Breast epithelium (tissue), 3 donors: ENCODE data around the gene KLC1.

Source experiments
- POLR2A ChIP-seq: fragments of 450-650 bp; IDR thresholded peaks from one replicate; pipeline ENCODE4 v1.6.1; 2016; ENCODE audit warnings: antibody characterized with exemption, mild to moderate bottlenecking, moderate library complexity
- POLR2AphosphoS5 ChIP-seq, 3 donors: sonication (generic); formaldehyde crosslinking; IDR thresholded peaks; one replicate each; pipeline ENCODE4 v1.6.1; 2017; ENCODE audit warnings: antibody characterized with exemption in 3 of 3
- TF ChIP-seq, protein P1 (sequence below), 3 donors: fragments of 450-650 bp; IDR thresholded peaks; one replicate each; pipeline ENCODE4 v1.5.1; 2016 to 2017; ENCODE audit warnings: antibody characterized with exemption in 3 of 3, mild to moderate bottlenecking in 3 of 3, moderate library complexity in 3 of 3

DNA sequence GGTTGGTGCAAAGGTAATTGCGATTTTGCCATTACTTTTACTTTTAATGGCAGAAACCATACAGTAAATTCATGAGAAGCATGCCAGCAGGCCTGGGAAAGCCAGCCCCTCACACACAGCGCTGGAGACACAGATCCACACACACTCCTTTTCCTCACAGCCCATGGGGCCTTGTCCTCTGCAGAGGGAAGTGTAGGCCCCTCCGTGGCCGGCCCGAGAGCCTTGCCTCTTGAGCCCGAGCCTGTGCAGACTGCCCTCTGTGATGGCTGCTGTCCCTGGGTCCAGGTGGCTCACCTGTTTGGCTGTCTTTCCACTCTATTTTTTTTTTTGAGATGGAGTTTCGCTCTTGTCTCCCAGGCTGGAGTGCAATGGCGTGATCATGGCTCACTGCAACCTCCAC lies 46.9 kb downstream of the KLC1 start:
- no peak for TF ChIP-seq POLR2A
- TF ChIP-seq, protein P1, sequence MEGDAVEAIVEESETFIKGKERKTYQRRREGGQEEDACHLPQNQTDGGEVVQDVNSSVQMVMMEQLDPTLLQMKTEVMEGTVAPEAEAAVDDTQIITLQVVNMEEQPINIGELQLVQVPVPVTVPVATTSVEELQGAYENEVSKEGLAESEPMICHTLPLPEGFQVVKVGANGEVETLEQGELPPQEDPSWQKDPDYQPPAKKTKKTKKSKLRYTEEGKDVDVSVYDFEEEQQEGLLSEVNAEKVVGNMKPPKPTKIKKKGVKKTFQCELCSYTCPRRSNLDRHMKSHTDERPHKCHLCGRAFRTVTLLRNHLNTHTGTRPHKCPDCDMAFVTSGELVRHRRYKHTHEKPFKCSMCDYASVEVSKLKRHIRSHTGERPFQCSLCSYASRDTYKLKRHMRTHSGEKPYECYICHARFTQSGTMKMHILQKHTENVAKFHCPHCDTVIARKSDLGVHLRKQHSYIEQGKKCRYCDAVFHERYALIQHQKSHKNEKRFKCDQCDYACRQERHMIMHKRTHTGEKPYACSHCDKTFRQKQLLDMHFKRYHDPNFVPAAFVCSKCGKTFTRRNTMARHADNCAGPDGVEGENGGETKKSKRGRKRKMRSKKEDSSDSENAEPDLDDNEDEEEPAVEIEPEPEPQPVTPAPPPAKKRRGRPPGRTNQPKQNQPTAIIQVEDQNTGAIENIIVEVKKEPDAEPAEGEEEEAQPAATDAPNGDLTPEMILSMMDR (IDR thresholded peaks at IDR 0.05) = no peak
- no peak for TF ChIP-seq POLR2AphosphoS5 (IDR thresholded peaks at IDR 0.05)
